ENCODE results near the gene TEX30.

Gene TEX30

DNA sequence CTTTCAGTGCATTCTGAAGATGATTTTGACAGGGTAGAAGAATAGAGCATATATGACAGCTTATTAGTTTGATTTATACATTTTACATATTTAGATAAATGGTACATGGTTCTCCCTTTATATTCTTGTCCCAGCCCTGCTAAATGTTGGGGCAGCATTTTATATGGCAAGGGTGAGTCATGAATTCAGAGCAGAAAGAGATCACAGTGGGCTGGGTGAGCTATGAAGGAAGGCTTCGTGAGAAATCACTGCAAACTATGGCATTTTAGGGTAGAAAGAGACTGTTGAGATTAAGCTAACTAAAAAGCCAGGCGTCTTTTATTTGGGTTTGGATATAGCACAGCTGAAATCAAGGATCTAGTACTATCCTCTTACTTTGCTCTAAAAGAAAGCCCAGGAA is 54.8 kb downstream of the TEX30 start:
- FAIRE-seq: no peak
- no peak for DNase-seq (ENCODE audit: low spot score)
